ENCODE results near the gene DUSP19. TPM values are rescaled to one million over a fixed set of nuclear protein-coding genes. Genes with fewer than 3 reads are reported as not detected.

Gene DUSP19
- total and polyA plus RNA-seq, 10 donors = 0.78 to 5.8 (median 3.4) TPM

- Histone ChIP-seq H3K27ac (peak overlapping the region; percentile 71 to 92 (median 87)), H3K27me3 (replicated peaks in 1 of 7) (no peaks in the 10 kb centered on the region), H3K9me3 (no peaks in the 10 kb centered on the region), H3K4me3 (peak overlapping the region; percentile 74 to 98 (median 85)), H3K36me3 (peaks cover 0 to 1% (median 0%) of the 10 kb centered on the region in 6 donors), H3K4me1 (peaks cover 0 to 37% (median 19%) of the 10 kb centered on the region in 6 donors)
- TF ChIP-seq POLR2AphosphoS5 (IDR thresholded peaks at IDR 0.05) = no peak
- no peak for TF ChIP-seq CTCF (IDR thresholded peaks at IDR 0.05 in 8 of 11, conservative IDR thresholded peaks at IDR 0.05 in 3 of 11)
- TF ChIP-seq POLR2A (IDR thresholded peaks at IDR 0.05) = no peak
- 29 to 43% (median 31%) methylated on average over 17 of the region's 17 CpGs for WGBS, 5 donors
- intact Hi-C loops (cut with DNase I; ENCODE audit: low total_unique reads) = no loop called here
- DNase-seq = no peak
These were observed 44.8 kb downstream of the DUSP19 start for GRCh38 chr2:183123117-183123958.

GRCh38 chr2:183123959-183124221 is 45.3 kb downstream of the DUSP19 start:
- TF ChIP-seq POLR2A (IDR thresholded peaks at IDR 0.05) (peak in 1 of 3 donors; percentile 7), CTCF (IDR thresholded peaks at IDR 0.05 in 8 of 11, conservative IDR thresholded peaks at IDR 0.05 in 3 of 11) (no peak), POLR2AphosphoS5 (IDR thresholded peaks at IDR 0.05) (no peak)
- Histone ChIP-seq H3K27ac (peak overlapping the region; percentile 71 to 92 (median 87)), H3K9me3 (no peaks in the 10 kb centered on the region), H3K4me1 (peaks cover 0 to 37% (median 19%) of the 10 kb centered on the region in 6 donors), H3K36me3 (peaks cover 0 to 7% (median 0%) of the 10 kb centered on the region in 6 donors), H3K27me3 (replicated peaks in 1 of 7) (no peaks in the 10 kb centered on the region), H3K4me3 (peak overlapping the region; percentile 74 to 98 (median 85))
- intact Hi-C loops (cut with DNase I; ENCODE audit: low total_unique reads) = no loop called here
- DNase-seq = no peak
- 1 to 2% (median 1%) methylated on average over 7 of the region's 7 CpGs for WGBS, 5 donors

GRCh38 chr2:183124222-183124956 is 45.8 kb downstream of the DUSP19 start, which contains the start of gene NUP35:
Gene NUP35, plus strand, starts transcription at chr2:183124443. Its CDS starts 15 bp downstream, at chr2:183124458.
- WGBS, 5 donors = 0 to 1% (median 0%) methylated on average over 31 to 43 of the region's 43 CpGs
- intact Hi-C loops (cut with DNase I; ENCODE audit: low total_unique reads) = no loop called here
- no peaks in the 10 kb centered on the region for H3K27me3 ChIP-seq (replicated peaks in 1 of 7)

More at GRCh38 chr2:183124222-183124956, 45.8 kb downstream of the DUSP19 start, which contains the start of gene NUP35:
- TF ChIP-seq CTCF (IDR thresholded peaks at IDR 0.05 in 8 of 11, conservative IDR thresholded peaks at IDR 0.05 in 3 of 11) = no peak
- TF ChIP-seq POLR2A (IDR thresholded peaks at IDR 0.05) = no peak
- peak; percentile 43 to 80 (median 65) for TF ChIP-seq POLR2AphosphoS5 (IDR thresholded peaks at IDR 0.05)
- H3K27ac ChIP-seq = peak within 1 kb of the TSS; percentile 71 to 92 (median 87)
- peak within 1 kb of the TSS; percentile 74 to 98 (median 85) for H3K4me3 ChIP-seq
- no peaks in the 10 kb centered on the region for H3K9me3 ChIP-seq
- DNase-seq = peak; percentile 92
- H3K36me3 ChIP-seq = peaks cover 0 to 12% (median 0%) of the 10 kb centered on the region in 6 donors
- peaks cover 0 to 37% (median 19%) of the 10 kb centered on the region in 6 donors for H3K4me1 ChIP-seq
